Measurements from ENCODE around the gene KYAT1. TPM values are rescaled to one million over a fixed set of nuclear protein-coding genes. Genes with fewer than 3 reads are reported as not detected.

KYAT1 gene
- total and polyA plus RNA-seq, 2 of the 13 experiments (the other 11 are each of a cell fraction or from before 2014, with no cell fraction given) = 9.2 to 46.5 TPM

- intact Hi-C loops (cut with micrococcal nuclease; ENCODE audit: unreplicated experiment) (no loop called here), in situ Hi-C loops (cut with HindIII; ENCODE audit: extremely low pct_ligation_motif_present, low pct_unique_long_range_greater_than_20kb) (no loop called here)
- ATAC-seq (no peak), FAIRE-seq (no peak), DNase-seq (ENCODE audit: low spot score) (no peak)
- Histone ChIP-seq H4K20me1 (ENCODE audit: insufficient read depth, low read length) (no peaks in the 10 kb centered on the region), H3K4me3 (replicated peaks in 1 of 3; ENCODE audit: insufficient read depth in 1 of 3, low read depth in 2 of 3, low read length in 3 of 3) (peak overlapping the region; percentile 75 to 86 (median 78); a peak in 5 of 6 replicates), H3K4me2 (ENCODE audit: low read depth, low read length) (peak overlapping the region; percentile 84), H2AFZ (ENCODE audit: low read length) (no peak overlapping the region), H3K27ac (ENCODE audit: extremely low read length, insufficient read depth, low read length) (peak overlapping the region; percentile 66), H3K36me3 (replicated peaks in 1 of 2; ENCODE audit: control insufficient read depth in 1 of 2, insufficient read depth in 2 of 2, low read length in 2 of 2) (peaks cover 14 to 40% of the 10 kb centered on the region in 2 experiments; a peak in 4 of 5 replicates), H3K9ac (ENCODE audit: insufficient read depth, low read depth, low read length) (peak overlapping the region; percentile 81; the same call in 1 of the 2 replicates), H3K27me3 (ENCODE audit: control insufficient read depth in 1 of 2, insufficient read depth in 2 of 2, low read length in 2 of 2) (no peaks in the 10 kb centered on the region), H3K9me3 (ENCODE audit: low read length) (no peaks in the 10 kb centered on the region), H3K79me2 (ENCODE audit: insufficient read depth, low read length) (peaks cover 10% of the 10 kb centered on the region), H3K4me1 (ENCODE audit: insufficient read depth, low read length) (peaks cover 31% of the 10 kb centered on the region)
- POLR2A ChIA-PET = interaction anchor here (1.0 kb wide), 1 partner anchor 10 kb away, joined by 3 read pairs; the partner anchor contains the start of gene ENDOG
- CTCF ChIA-PET (ENCODE audit: low intra/inter-chr PET ratio, low total read pairs) = no interaction called here
- WGBS (ENCODE audit: low lambda C conversion rate) = 97% methylated on average over 8 of the region's 8 CpGs
- BruUV-seq (replicated peaks) = no TSS peak
- TF ChIP-seq ZNF720 (CRISPR knock-in tag; IDR thresholded peaks at IDR 0.05) = no peak
- TF ChIP-seq ZNF18 (CRISPR knock-in tag; IDR thresholded peaks at IDR 0.05; ENCODE audit: insufficient replicate concordance) = peak; percentile 22
- peak; percentile 83 for TF ChIP-seq ZNF121 (CRISPR knock-in tag; IDR thresholded peaks at IDR 0.05)
- no peak for TF ChIP-seq ZBTB38 (CRISPR knock-in tag; IDR thresholded peaks at IDR 0.05)
Measured at GRCh38 chr9:128828267-128828666, 53.5 kb downstream of the KYAT1 start.

- peaks cover 31% of the 10 kb centered on the region for H3K4me1 ChIP-seq (ENCODE audit: insufficient read depth, low read length)
- ATAC-seq (peak; percentile 19), FAIRE-seq (no peak), DNase-seq (ENCODE audit: low spot score) (no peak)
- BruUV-seq (replicated peaks) = no TSS peak
- ChIA-PET CTCF (ENCODE audit: low intra/inter-chr PET ratio, low total read pairs) (no interaction called here), POLR2A (no interaction called here)
- H4K20me1 ChIP-seq (ENCODE audit: insufficient read depth, low read length) = no peaks in the 10 kb centered on the region
- H3K9me3 ChIP-seq (ENCODE audit: low read length) = no peaks in the 10 kb centered on the region
- intact Hi-C loops (cut with micrococcal nuclease; ENCODE audit: unreplicated experiment) (no loop called here), in situ Hi-C loops (cut with HindIII; ENCODE audit: extremely low pct_ligation_motif_present, low pct_unique_long_range_greater_than_20kb) (no loop called here)
- H3K27ac ChIP-seq (ENCODE audit: extremely low read length, insufficient read depth, low read length) = no peak overlapping the region
- H3K4me2 ChIP-seq (ENCODE audit: low read depth, low read length) = no peak overlapping the region
- no peaks in the 10 kb centered on the region for H3K27me3 ChIP-seq (ENCODE audit: control insufficient read depth in 1 of 2, insufficient read depth in 2 of 2, low read length in 2 of 2)
- H3K9ac ChIP-seq (ENCODE audit: insufficient read depth, low read depth, low read length) = no peak overlapping the region
- no peak overlapping the region for H3K4me3 ChIP-seq (replicated peaks in 1 of 3; ENCODE audit: insufficient read depth in 1 of 3, low read depth in 2 of 3, low read length in 3 of 3)
- H3K36me3 ChIP-seq (replicated peaks in 1 of 2; ENCODE audit: control insufficient read depth in 1 of 2, insufficient read depth in 2 of 2, low read length in 2 of 2) = peaks cover 22 to 56% of the 10 kb centered on the region in 2 experiments
- 97% methylated on average over 15 of the region's 22 CpGs for WGBS (ENCODE audit: low lambda C conversion rate)
- H3K79me2 ChIP-seq (ENCODE audit: insufficient read depth, low read length) = peaks cover 10% of the 10 kb centered on the region
- H2AFZ ChIP-seq (ENCODE audit: low read length) = no peak overlapping the region
- TF ChIP-seq NFE2 (CRISPR knock-in tag; IDR thresholded peaks at IDR 0.05) (no peak), SMC3 (IDR thresholded peaks at IDR 0.05; ENCODE audit: low read length) (peak; percentile 3; the same call in 1 of the 2 replicates), MEIS2 (CRISPR knock-in tag; IDR thresholded peaks at IDR 0.05) (no peak), RAD21 (CRISPR knock-in tag; IDR thresholded peaks at IDR 0.05) (no peak), IKZF1 (IDR thresholded peaks at IDR 0.05) (no peak), SMARCE1 (IDR thresholded peaks at IDR 0.05; ENCODE audit: borderline replicate concordance) (no peak), MIER2 (CRISPR knock-in tag; IDR thresholded peaks at IDR 0.05) (no peak), CAMTA2 (CRISPR knock-in tag; IDR thresholded peaks at IDR 0.05; ENCODE audit: borderline replicate concordance) (no peak), MAFK (conservative IDR thresholded peaks at IDR 0.05 in 1 of 2, IDR thresholded peaks at IDR 0.05 in 1 of 2; ENCODE audit: low read length in 2 of 2) (peak; percentile 18 to 43; a peak in 1 of 4 replicates), KLF11 (CRISPR knock-in tag; IDR thresholded peaks at IDR 0.05) (no peak), ZNF224 (CRISPR knock-in tag; IDR thresholded peaks at IDR 0.05) (no peak), ZNF567 (CRISPR knock-in tag; IDR thresholded peaks at IDR 0.05; ENCODE audit: borderline replicate concordance) (no peak), NFE2L2 (IDR thresholded peaks at IDR 0.05; ENCODE audit: low read length) (no peak), AKAP8 (CRISPR knock-in tag; IDR thresholded peaks at IDR 0.05) (no peak), NR2F1 (CRISPR knock-in tag; IDR thresholded peaks at IDR 0.05) (no peak), ZKSCAN5 (CRISPR knock-in tag; IDR thresholded peaks at IDR 0.05) (no peak)
Measured at GRCh38 chr9:128825923-128826700, 55.6 kb downstream of the KYAT1 start.
